Fibroblast of lung (primary cell): ENCODE results near the gene PHF20. TPM values are rescaled to one million over a fixed set of nuclear protein-coding genes. Genes with fewer than 3 reads are reported as not detected.

Source experiments
- DNase-seq, 2 donors: peaks; one replicate each; pipeline versions ENCODE4 v3.0.0 to v3.0.0-alpha.2; 2010; ENCODE audit warnings: low read depth in 2 of 2
- H2AFZ ChIP-seq: 2 replicates; pipeline ENCODE4 v1.5.1; 2012; ENCODE audit warnings: low read length, control low read depth, inconsistent platforms
- H3K27ac ChIP-seq: 2 replicates; pipeline ENCODE4 v1.5.1; 2011; ENCODE audit warnings: low read length, control low read depth; ENCODE audit not compliant: insufficient read depth
- H3K27me3 ChIP-seq: 2 replicates; pipeline ENCODE4 v1.5.1; 2011; ENCODE audit warnings: mild to moderate bottlenecking, low read length; ENCODE audit not compliant: control insufficient read depth, insufficient read depth
- H3K36me3 ChIP-seq: 2 replicates; pipeline ENCODE4 v1.5.1; 2011; ENCODE audit warnings: low read length; ENCODE audit not compliant: control insufficient read depth, insufficient read depth
- H3K4me1 ChIP-seq: 2 replicates; pipeline ENCODE4 v1.5.1; 2011; ENCODE audit warnings: low read length; ENCODE audit not compliant: control insufficient read depth, insufficient read depth; ENCODE audit errors: extremely low read depth
- H3K4me2 ChIP-seq: 2 replicates; pipeline ENCODE4 v1.5.1; 2011; ENCODE audit warnings: low read length, control low read depth; ENCODE audit not compliant: insufficient read depth; ENCODE audit errors: extremely low read depth
- H3K4me3 ChIP-seq, 4 experiments: fragments of 200-600 bp in 1 of 4; sonication (generic) in 1 of 4; replicated peaks in 1 of 4; 2 replicates each; pipeline ENCODE4 v1.5.1; 2011 to 2016; ENCODE audit warnings: low read length in 4 of 4, low read depth in 3 of 4, mild to moderate bottlenecking in 3 of 4, control low read depth in 2 of 4, inconsistent platforms in 1 of 4, mixed read lengths in 1 of 4; ENCODE audit not compliant: insufficient read depth in 1 of 4; ENCODE audit errors: control extremely low read depth in 1 of 4
- H3K79me2 ChIP-seq: 2 replicates; pipeline ENCODE4 v1.5.1; 2012; ENCODE audit warnings: mild to moderate bottlenecking, low read length, inconsistent platforms; ENCODE audit not compliant: control insufficient read depth, insufficient read depth
- H3K9ac ChIP-seq: 2 replicates; pipeline ENCODE4 v1.5.1; 2011; ENCODE audit warnings: mild to moderate bottlenecking, low read length, control low read depth; ENCODE audit not compliant: insufficient read depth
- H3K9me3 ChIP-seq: 2 replicates; pipeline ENCODE4 v1.5.1; 2012; ENCODE audit warnings: low read depth, low read length; ENCODE audit not compliant: control insufficient read depth, insufficient read depth
- H4K20me1 ChIP-seq: 2 replicates; pipeline ENCODE4 v1.5.1; 2011; ENCODE audit warnings: low read length; ENCODE audit not compliant: control insufficient read depth, insufficient read depth; ENCODE audit errors: extremely low read depth
- CTCF ChIP-seq, 2 donors: IDR thresholded peaks in 1 of 2; conservative IDR thresholded peaks in 1 of 2; 1 replicate in 1 of 2; 2 replicates in 1 of 2; pipeline ENCODE4 v1.5.1; 2011 to 2012; ENCODE audit warnings: low read length in 2 of 2, control low read depth in 1 of 2, inconsistent platforms in 1 of 2, low read depth in 1 of 2, mild to moderate bottlenecking in 1 of 2
- EZH2 ChIP-seq: IDR thresholded peaks from 2 replicates; pipeline ENCODE4 v1.5.1; 2012; ENCODE audit warnings: low read length, control low read depth, mild to moderate bottlenecking; ENCODE audit errors: missing control alignments
- polyA plus RNA-seq, 2 donors: library from polyadenylated mRNA; depleted of rRNA in 1 of 2; stranded (reverse) in 1 of 2; unstranded in 1 of 2; fragments of >200 nt; gene quantifications; 2 replicates each; pipeline ENCODE4 v1.2.1, GENCODE V29; 2011 to 2012; ENCODE audit warnings: missing spikeins in 1 of 2
- total RNA-seq: library from RNA; depleted of rRNA; stranded (reverse); fragments of >200 nt; gene quantifications from 2 replicates; pipeline ENCODE4 v1.2.1, GENCODE V29; 2014

The PHF20 gene
- total and polyA plus RNA-seq, 2 donors (not counting 1 experiment from before 2014, with no cell fraction given): 31.4 to 40.1 TPM

GRCh38 chr20:35826397-35826998 is 54.7 kb downstream of the PHF20 start:
- Histone ChIP-seq H3K79me2 (no peaks in the 10 kb centered on the region), H3K9me3 (no peaks in the 10 kb centered on the region), H3K27ac (no peak overlapping the region), H2AFZ (no peak overlapping the region), H4K20me1 (no peaks in the 10 kb centered on the region), H3K9ac (no peak overlapping the region), H3K36me3 (no peaks in the 10 kb centered on the region), H3K27me3 (no peaks in the 10 kb centered on the region), H3K4me3 (no peak overlapping the region), H3K4me1 (peaks cover 1% of the 10 kb centered on the region), H3K4me2 (no peak overlapping the region)
- TF ChIP-seq CTCF (conservative IDR thresholded peaks at IDR 0.05 in 1 of 2, IDR thresholded peaks at IDR 0.05 in 1 of 2; ENCODE audit: low read depth in 1 of 2, low read length in 2 of 2): no peak
- TF ChIP-seq EZH2: no peak
- no peak for DNase-seq

GRCh38 chr20:35828434-35828833 is 56.6 kb downstream of the PHF20 start:
- TF ChIP-seq EZH2: no peak
- H3K4me1 ChIP-seq: no peaks in the 10 kb centered on the region
- no peak overlapping the region for H3K4me3 ChIP-seq
- peaks cover 8% of the 10 kb centered on the region for H3K79me2 ChIP-seq
- no peak overlapping the region for H2AFZ ChIP-seq
- no peaks in the 10 kb centered on the region for H3K27me3 ChIP-seq
- no peaks in the 10 kb centered on the region for H3K36me3 ChIP-seq
- no peak overlapping the region for H3K9ac ChIP-seq
- no peaks in the 10 kb centered on the region for H4K20me1 ChIP-seq
- no peaks in the 10 kb centered on the region for H3K9me3 ChIP-seq
- H3K4me2 ChIP-seq: no peak overlapping the region
- no peak overlapping the region for H3K27ac ChIP-seq
- DNase-seq: no peak

GRCh38 chr20:35828916-35829315 is 57.1 kb downstream of the PHF20 start:
- no peaks in the 10 kb centered on the region for H3K36me3 ChIP-seq
- no peaks in the 10 kb centered on the region for H3K9me3 ChIP-seq
- H3K27ac ChIP-seq: no peak overlapping the region
- no peak overlapping the region for H3K9ac ChIP-seq
- DNase-seq: no peak
- no peaks in the 10 kb centered on the region for H3K4me1 ChIP-seq
- no peak overlapping the region for H3K4me2 ChIP-seq
- peaks cover 8% of the 10 kb centered on the region for H3K79me2 ChIP-seq
- H4K20me1 ChIP-seq: no peaks in the 10 kb centered on the region
- H2AFZ ChIP-seq: no peak overlapping the region
- H3K4me3 ChIP-seq: no peak overlapping the region
- TF ChIP-seq CTCF (conservative IDR thresholded peaks at IDR 0.05 in 1 of 2, IDR thresholded peaks at IDR 0.05 in 1 of 2; ENCODE audit: low read depth in 1 of 2, low read length in 2 of 2) (no peak), EZH2 (no peak)
- no peaks in the 10 kb centered on the region for H3K27me3 ChIP-seq
